Transverse colon (tissue), 4 donors: Measurements from ENCODE around the gene CDC14B. TPM values are rescaled to one million over a fixed set of nuclear protein-coding genes. Genes with fewer than 3 reads are reported as not detected.

Source experiments
- DNase-seq: peaks from one replicate; pipeline ENCODE4 v3.0.0-alpha.2; 2019
- H3K27ac ChIP-seq, 4 donors: fragments of 200-600 bp; sonication (generic); 2 replicates each; pipeline ENCODE4 v1.5.1; 2016 to 2018; ENCODE audit warnings: inconsistent platforms in 4 of 4
- H3K27me3 ChIP-seq: fragments of 200-600 bp; sonication (generic); 2 replicates; pipeline ENCODE4 v1.5.1; 2017; ENCODE audit warnings: inconsistent platforms
- H3K36me3 ChIP-seq, 4 donors: fragments of 200-600 bp; sonication (generic); 2 replicates each; pipeline ENCODE4 v1.5.1; 2017 to 2019; ENCODE audit warnings: inconsistent platforms in 4 of 4
- H3K4me1 ChIP-seq, 4 donors: fragments of 200-600 bp; sonication (generic); 2 replicates each; pipeline ENCODE4 v1.5.1; 2017 to 2020; ENCODE audit warnings: inconsistent platforms in 4 of 4
- H3K4me3 ChIP-seq, 4 donors: fragments of 200-600 bp; sonication (generic); 1 replicate in 1 of 4; 2 replicates in 3 of 4; pipeline versions ENCODE4 v1.5.1 to v1.6.1; 2017 to 2019; ENCODE audit warnings: inconsistent platforms in 4 of 4
- H3K9me3 ChIP-seq, 2 donors: fragments of 200-600 bp; sonication (generic); 2 replicates each; pipeline ENCODE4 v1.5.1; 2017 to 2019; ENCODE audit warnings: inconsistent platforms in 2 of 2
- EP300 ChIP-seq: sonication (generic); formaldehyde crosslinking; IDR thresholded peaks from one replicate; pipeline ENCODE4 v1.6.1; 2017; ENCODE audit warnings: antibody characterized with exemption, low read depth
- POLR2A ChIP-seq: fragments of 450-650 bp; IDR thresholded peaks from one replicate; pipeline ENCODE4 v1.6.1; 2016; ENCODE audit warnings: antibody characterized with exemption, mild to moderate bottlenecking, moderate library complexity
- POLR2AphosphoS5 ChIP-seq, 3 donors: sonication (generic); formaldehyde crosslinking; IDR thresholded peaks; one replicate each; pipeline ENCODE4 v1.6.1; 2016; ENCODE audit warnings: antibody characterized with exemption in 3 of 3
- WGBS, 2 donors: methylation state at CpG; one replicate each; pipeline ENCODE4 v1.1.5; 2018; ENCODE audit warnings: low coverage in 1 of 2; 5-methylcytosine and 5-hydroxymethylcytosine counted together
- in situ Hi-C, 4 donors: fragments of 200-750 bp; cut with MboI; loops; one replicate each; pipeline versions ENCODE4 v1.15.0 to v1.15.1; 2017; ENCODE audit warnings: low sequenced_read_pairs in 3 of 4, low pct_ligation_motif_present in 1 of 4, low pct_unique_long_range_greater_than_20kb in 1 of 4
- intact Hi-C: fragments of 100-400 bp; cut with DNase I; formaldehyde crosslinking; loops from one replicate; pipeline ENCODE4 v1.15.1; 2023; ENCODE audit warnings: low total_unique reads
- total RNA-seq, 4 donors: library from RNA; depleted of rRNA; stranded (reverse); fragments of >200 nt; gene quantifications; one replicate each; pipeline ENCODE4 v1.1.0, GENCODE V29; 2016
- TF ChIP-seq, protein P1 (sequence below), 5 experiments: fragments of 200-600 bp in 3 of 5; fragments of 450-650 bp in 2 of 5; sonication (generic) in 3 of 5; IDR thresholded peaks; 1 replicate in 2 of 5; 2 replicates in 3 of 5; pipeline ENCODE4 v1.5.1; 2016 to 2017; ENCODE audit warnings: antibody characterized with exemption in 5 of 5, inconsistent platforms in 3 of 5, mild to moderate bottlenecking in 2 of 5, moderate library complexity in 1 of 5

Gene CDC14B
- total RNA-seq, 4 donors from 2014 or later: 18.0 to 22.3 (median 20.9) TPM

DNA sequence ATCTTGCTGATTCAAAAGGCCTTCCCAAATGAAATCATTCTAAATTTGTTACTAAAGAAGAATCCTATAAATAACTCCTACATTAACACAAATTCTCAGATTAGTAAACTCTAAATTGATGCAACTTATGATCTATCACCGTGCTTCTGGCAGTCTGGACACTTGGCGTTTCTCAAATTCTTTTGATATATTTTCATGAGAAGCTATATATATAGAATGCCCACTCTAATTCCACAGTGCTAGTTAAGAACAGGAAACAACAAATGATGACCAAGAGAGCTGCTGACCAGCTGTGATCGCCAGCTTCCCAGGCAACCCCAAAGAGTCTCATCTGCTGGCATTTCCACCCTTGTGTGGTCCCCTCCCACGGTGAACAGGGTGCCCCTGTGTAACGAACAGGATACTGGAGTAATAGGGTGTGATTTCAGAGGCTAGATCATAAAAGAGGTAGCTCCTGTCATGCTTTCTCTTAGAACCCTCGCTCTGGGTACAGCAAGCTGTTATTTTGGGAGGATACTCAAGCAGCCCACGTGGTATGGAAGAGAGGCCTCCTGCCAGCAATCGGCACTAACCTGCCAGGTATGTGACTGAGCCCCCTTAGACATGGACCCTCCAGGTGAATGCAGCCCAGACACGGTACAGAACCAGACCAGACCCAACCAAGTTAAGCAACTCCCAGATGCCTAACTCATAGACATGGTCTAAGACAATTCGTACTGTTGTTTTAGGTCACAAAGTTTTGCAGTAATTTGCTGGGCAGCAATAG is 64.7 kb downstream of the CDC14B start:
- H3K9me3 ChIP-seq: no peaks in the 10 kb centered on the region
- H3K27ac ChIP-seq: peak overlapping the region in 1 of 4 donors; percentile 13
- DNase-seq: no peak
- 86 to 87% methylated on average over 2 to 10 of the region's 10 CpGs for WGBS, 2 donors
- peaks cover 0 to 12% (median 4%) of the 10 kb centered on the region in 4 donors for H3K4me1 ChIP-seq
- H3K27me3 ChIP-seq: no peaks in the 10 kb centered on the region
- in situ Hi-C loops (no loop called here), intact Hi-C loops (no loop called here)
- H3K36me3 ChIP-seq: no peaks in the 10 kb centered on the region
- no peak overlapping the region for H3K4me3 ChIP-seq
- TF ChIP-seq, protein P1, sequence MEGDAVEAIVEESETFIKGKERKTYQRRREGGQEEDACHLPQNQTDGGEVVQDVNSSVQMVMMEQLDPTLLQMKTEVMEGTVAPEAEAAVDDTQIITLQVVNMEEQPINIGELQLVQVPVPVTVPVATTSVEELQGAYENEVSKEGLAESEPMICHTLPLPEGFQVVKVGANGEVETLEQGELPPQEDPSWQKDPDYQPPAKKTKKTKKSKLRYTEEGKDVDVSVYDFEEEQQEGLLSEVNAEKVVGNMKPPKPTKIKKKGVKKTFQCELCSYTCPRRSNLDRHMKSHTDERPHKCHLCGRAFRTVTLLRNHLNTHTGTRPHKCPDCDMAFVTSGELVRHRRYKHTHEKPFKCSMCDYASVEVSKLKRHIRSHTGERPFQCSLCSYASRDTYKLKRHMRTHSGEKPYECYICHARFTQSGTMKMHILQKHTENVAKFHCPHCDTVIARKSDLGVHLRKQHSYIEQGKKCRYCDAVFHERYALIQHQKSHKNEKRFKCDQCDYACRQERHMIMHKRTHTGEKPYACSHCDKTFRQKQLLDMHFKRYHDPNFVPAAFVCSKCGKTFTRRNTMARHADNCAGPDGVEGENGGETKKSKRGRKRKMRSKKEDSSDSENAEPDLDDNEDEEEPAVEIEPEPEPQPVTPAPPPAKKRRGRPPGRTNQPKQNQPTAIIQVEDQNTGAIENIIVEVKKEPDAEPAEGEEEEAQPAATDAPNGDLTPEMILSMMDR (IDR thresholded peaks at IDR 0.05): no peak
- TF ChIP-seq POLR2AphosphoS5 (IDR thresholded peaks at IDR 0.05): no peak
- TF ChIP-seq POLR2A: no peak
- TF ChIP-seq EP300: no peak

DNA sequence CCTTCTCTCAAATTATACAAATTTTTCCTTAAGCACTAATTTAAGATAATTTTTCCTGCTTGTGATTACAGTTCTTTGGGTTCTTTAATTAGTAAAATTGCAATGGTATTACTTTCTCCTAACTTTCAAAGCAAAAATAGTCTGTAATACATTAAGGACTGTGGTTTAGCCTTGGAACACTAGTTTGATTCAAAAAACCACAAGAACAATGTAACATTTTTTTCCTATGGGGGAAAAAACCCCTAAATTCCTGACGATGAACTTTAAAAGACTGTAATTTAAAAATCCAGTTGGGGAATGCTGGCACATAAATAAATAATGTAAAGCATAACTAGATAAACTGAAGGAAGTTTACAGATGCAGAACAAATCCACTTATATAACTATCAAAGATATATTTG is 65.3 kb downstream of the CDC14B start:
- WGBS, 2 donors: 44 to 48% methylated on average over 1 of the region's 1 CpG
- in situ Hi-C loops (no loop called here), intact Hi-C loops (no loop called here)
- no peak for DNase-seq
- Histone ChIP-seq H3K9me3 (no peaks in the 10 kb centered on the region), H3K4me3 (no peak overlapping the region), H3K4me1 (peaks cover 0 to 6% (median 3%) of the 10 kb centered on the region in 4 donors), H3K36me3 (no peaks in the 10 kb centered on the region), H3K27me3 (no peaks in the 10 kb centered on the region), H3K27ac (no peak overlapping the region)
- TF ChIP-seq POLR2A (no peak), POLR2AphosphoS5 (IDR thresholded peaks at IDR 0.05) (no peak), EP300 (no peak)
- TF ChIP-seq, protein P1 (IDR thresholded peaks at IDR 0.05): no peak

DNA sequence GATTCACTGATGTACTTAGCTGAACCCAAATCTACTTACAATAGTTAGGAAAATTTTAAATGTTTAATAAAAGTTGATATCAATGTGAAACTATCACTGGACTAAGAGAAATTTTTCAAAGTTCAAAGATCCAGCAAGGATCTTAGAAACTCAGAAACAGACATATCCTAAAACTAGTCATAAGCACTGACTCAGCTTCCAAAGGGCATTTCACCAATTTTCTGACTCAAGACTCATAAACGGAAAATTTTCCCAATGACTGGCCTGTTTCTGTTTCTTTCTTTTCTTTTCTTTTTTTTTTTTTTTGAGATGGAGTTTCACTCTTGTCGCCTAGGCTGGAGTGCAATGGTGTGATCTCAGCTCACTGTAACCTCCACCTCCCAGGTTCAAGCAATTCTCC is 66.6 kb downstream of the CDC14B start:
- DNase-seq: no peak
- TF ChIP-seq, protein P1 (IDR thresholded peaks at IDR 0.05): no peak
- TF ChIP-seq POLR2AphosphoS5 (IDR thresholded peaks at IDR 0.05) (no peak), EP300 (no peak), POLR2A (no peak)
- Histone ChIP-seq H3K4me1 (no peaks in the 10 kb centered on the region), H3K36me3 (no peaks in the 10 kb centered on the region), H3K27me3 (no peaks in the 10 kb centered on the region), H3K27ac (peak overlapping the region in 2 of 4 donors; percentile 42 to 49), H3K4me3 (no peak overlapping the region), H3K9me3 (no peaks in the 10 kb centered on the region)
- intact Hi-C loops (loop anchor here (2.0 kb wide), 1 partner anchor 20 kb away; no protein-coding TSS in a partner anchor), in situ Hi-C loops (no loop called here)
- WGBS, 2 donors: 44 to 84% methylated on average over 1 to 2 of the region's 2 CpGs

DNA sequence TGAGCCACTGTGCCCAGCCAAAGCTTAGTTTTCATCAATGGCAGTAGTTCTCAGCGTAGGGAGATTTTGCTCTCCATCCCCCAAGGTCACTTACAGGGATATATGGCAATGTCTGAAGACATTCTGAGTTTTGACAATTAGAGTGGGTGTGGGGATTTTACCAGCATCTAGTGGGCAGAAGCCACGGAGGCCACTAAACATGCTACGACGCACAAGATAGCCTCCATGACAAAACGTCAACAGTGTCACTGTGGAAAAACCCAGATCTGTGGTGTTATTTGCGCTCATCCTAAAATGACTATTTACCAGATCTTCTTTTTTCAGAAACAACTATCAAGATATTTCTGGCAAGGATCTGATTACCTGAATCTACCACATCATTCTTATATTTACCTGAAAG is 68.2 kb downstream of the CDC14B start:
- in situ Hi-C loops: no loop called here
- H3K27me3 ChIP-seq: no peaks in the 10 kb centered on the region
- no peaks in the 10 kb centered on the region for H3K4me1 ChIP-seq
- H3K36me3 ChIP-seq: no peaks in the 10 kb centered on the region
- TF ChIP-seq POLR2AphosphoS5 (IDR thresholded peaks at IDR 0.05): no peak
- TF ChIP-seq EP300: no peak
- no peak for TF ChIP-seq POLR2A
- TF ChIP-seq, protein P1 (IDR thresholded peaks at IDR 0.05): no peak
- 93 to 94% methylated on average over 6 of the region's 6 CpGs for WGBS, 2 donors
- H3K9me3 ChIP-seq: no peaks in the 10 kb centered on the region
- H3K4me3 ChIP-seq: no peak overlapping the region
- intact Hi-C loops: no loop called here
- H3K27ac ChIP-seq: no peak overlapping the region
- no peak for DNase-seq
